ENCODE results near the gene ITGB3BP.

DNA sequence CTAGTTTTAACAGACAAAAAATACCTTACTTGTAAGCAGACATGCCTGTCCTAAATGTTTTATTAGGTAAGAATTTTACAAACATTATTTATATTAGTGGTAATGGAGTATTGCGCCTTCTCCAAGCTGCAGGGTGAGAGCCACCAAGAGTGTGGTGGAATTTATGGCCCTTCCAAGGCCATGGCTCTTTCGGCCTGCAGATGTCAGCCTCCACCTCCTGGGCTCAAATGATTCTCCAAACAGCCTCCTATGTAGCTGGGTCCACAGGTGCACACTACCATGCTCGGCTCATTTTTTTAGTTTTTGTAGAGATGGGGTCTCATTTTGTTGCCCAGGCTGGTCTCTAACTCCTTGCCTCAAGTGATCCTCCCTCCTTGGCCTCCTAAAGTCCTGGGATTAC, 56.3 kb downstream of the ITGB3BP start:
- no peak for TF ChIP-seq EZH2 (IDR thresholded peaks at IDR 0.05; ENCODE audit: low read length, unreplicated experiment)
- TF ChIP-seq, protein P1, sequence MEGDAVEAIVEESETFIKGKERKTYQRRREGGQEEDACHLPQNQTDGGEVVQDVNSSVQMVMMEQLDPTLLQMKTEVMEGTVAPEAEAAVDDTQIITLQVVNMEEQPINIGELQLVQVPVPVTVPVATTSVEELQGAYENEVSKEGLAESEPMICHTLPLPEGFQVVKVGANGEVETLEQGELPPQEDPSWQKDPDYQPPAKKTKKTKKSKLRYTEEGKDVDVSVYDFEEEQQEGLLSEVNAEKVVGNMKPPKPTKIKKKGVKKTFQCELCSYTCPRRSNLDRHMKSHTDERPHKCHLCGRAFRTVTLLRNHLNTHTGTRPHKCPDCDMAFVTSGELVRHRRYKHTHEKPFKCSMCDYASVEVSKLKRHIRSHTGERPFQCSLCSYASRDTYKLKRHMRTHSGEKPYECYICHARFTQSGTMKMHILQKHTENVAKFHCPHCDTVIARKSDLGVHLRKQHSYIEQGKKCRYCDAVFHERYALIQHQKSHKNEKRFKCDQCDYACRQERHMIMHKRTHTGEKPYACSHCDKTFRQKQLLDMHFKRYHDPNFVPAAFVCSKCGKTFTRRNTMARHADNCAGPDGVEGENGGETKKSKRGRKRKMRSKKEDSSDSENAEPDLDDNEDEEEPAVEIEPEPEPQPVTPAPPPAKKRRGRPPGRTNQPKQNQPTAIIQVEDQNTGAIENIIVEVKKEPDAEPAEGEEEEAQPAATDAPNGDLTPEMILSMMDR (conservative IDR thresholded peaks at IDR 0.05; ENCODE audit: low read depth, low read length) = peak; percentile 39; the same call in 1 of the 2 replicates
- no peak for TF ChIP-seq EZH2phosphoT487 (IDR thresholded peaks at IDR 0.05; ENCODE audit: borderline replicate concordance, low read length)
